Body of pancreas (tissue), 4 donors: ENCODE data around the gene SLX4IP. TPM values are rescaled to one million over a fixed set of nuclear protein-coding genes. Genes with fewer than 3 reads are reported as not detected.

ENCODE experiments used
- ATAC-seq: fragments of 150-250 bp; one replicate; pipeline ENCODE4 v1.9.1; 2016
- DNase-seq, 4 donors: peaks; one replicate each; pipeline ENCODE4 v3.0.0-alpha.2; 2019
- H3K27ac ChIP-seq, 4 donors: fragments of 200-600 bp; sonication (generic); 1 replicate in 3 of 4; 2 replicates in 1 of 4; pipeline versions ENCODE4 v1.5.1 to v1.6.1; 2016 to 2019; ENCODE audit warnings: mild to moderate bottlenecking in 1 of 4, mixed read lengths in 1 of 4, moderate library complexity in 1 of 4
- H3K27me3 ChIP-seq, 2 donors: fragments of 200-600 bp; sonication (generic); one replicate each; pipeline ENCODE4 v1.6.0; 2016; ENCODE audit warnings: mild to moderate bottlenecking in 1 of 2
- H3K36me3 ChIP-seq, 2 donors: fragments of 200-600 bp; sonication (generic); replicated peaks in 1 of 2; 2 replicates each; pipeline ENCODE4 v1.5.1; 2016; ENCODE audit warnings: low read depth in 2 of 2; ENCODE audit not compliant: insufficient read depth in 1 of 2
- H3K4me1 ChIP-seq: fragments of 200-600 bp; sonication (generic); one replicate; pipeline ENCODE4 v1.6.0; 2016
- H3K4me3 ChIP-seq, 2 donors: fragments of 200-600 bp; sonication (generic); 1 replicate in 1 of 2; 2 replicates in 1 of 2; pipeline ENCODE4 v1.5.1; 2016 to 2019
- H3K9me3 ChIP-seq, 3 donors: fragments of 200-600 bp; sonication (generic); 1 replicate in 2 of 3; 2 replicates in 1 of 3; pipeline ENCODE4 v1.5.1; 2016
- POLR2A ChIP-seq, 3 donors: fragments of 450-650 bp; IDR thresholded peaks; one replicate each; pipeline ENCODE4 v1.6.1; 2016; ENCODE audit warnings: antibody characterized with exemption in 3 of 3, mild to moderate bottlenecking in 2 of 3
- WGBS, 2 donors: methylation state at CpG; one replicate each; pipeline ENCODE4 v1.1.5; 2017; 5-methylcytosine and 5-hydroxymethylcytosine counted together
- intact Hi-C: fragments of 100-400 bp; cut with DNase I; formaldehyde crosslinking; loops from one replicate; pipeline ENCODE4 v1.15.1; 2023
- total RNA-seq, 2 donors: library from RNA; depleted of rRNA; stranded (reverse); fragments of >200 nt; gene quantifications; one replicate each; pipeline ENCODE4 v1.1.0, GENCODE V29; 2016
- TF ChIP-seq, protein P1 (sequence below), 7 experiments: fragments of 450-650 bp in 4 of 7; fragments of 200-600 bp in 3 of 7; sonication (generic) in 3 of 7; IDR thresholded peaks; one replicate each; pipeline ENCODE4 v1.5.1; 2016 to 2019; ENCODE audit warnings: antibody characterized with exemption in 7 of 7

SLX4IP gene
- total RNA-seq, 2 donors from 2014 or later: 4.3 to 4.7 TPM

DNA sequence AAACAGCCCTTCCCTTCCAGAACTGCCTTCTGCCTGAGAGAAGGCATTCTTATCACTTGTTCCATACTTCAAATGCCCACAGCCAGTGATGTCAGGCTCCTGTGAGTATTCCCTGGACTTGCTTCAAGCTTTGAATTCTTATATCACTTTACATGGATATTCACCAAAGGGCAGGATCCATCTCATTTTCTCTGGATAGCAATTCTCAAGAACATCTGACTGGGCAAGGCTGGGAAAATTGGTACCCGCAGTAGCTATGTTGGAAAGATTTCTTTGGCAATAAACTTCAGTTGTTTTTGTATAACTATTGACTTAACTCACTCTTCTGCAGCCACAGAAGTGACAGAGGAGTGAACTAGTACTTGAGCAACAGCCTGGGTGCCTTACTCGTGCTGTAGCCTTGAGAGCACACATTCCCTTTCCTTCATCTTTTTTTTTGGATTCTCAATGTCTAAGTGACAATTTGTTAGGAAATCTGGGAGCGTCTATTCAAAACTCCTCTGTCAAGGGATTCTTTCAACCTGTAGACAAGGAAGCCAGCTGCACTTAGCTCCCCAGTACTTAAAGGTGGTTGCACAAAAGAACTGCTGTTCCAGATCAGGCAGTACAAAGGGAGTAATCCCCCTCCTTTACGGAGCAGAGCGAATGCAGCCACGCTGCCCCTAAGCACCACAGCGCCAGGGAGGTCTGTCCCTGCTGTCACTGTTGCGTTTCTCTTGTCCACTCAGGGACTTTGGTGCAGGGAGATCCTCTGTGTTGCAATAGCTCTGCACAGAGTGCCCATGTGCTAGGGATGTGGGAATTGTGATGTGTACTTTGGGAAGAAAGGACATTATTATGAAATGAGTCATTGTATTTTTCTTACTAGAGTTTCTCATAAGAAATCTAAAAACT lies 169.1 kb downstream of the SLX4IP start:
- Histone ChIP-seq H3K27ac (no peak overlapping the region), H3K4me3 (no peak overlapping the region), H3K27me3 (no peaks in the 10 kb centered on the region), H3K4me1 (no peaks in the 10 kb centered on the region), H3K36me3 (no peaks in the 10 kb centered on the region), H3K9me3 (no peaks in the 10 kb centered on the region)
- 81 to 90% methylated on average over 7 to 8 of the region's 8 CpGs for WGBS, 2 donors
- TF ChIP-seq, protein P1, sequence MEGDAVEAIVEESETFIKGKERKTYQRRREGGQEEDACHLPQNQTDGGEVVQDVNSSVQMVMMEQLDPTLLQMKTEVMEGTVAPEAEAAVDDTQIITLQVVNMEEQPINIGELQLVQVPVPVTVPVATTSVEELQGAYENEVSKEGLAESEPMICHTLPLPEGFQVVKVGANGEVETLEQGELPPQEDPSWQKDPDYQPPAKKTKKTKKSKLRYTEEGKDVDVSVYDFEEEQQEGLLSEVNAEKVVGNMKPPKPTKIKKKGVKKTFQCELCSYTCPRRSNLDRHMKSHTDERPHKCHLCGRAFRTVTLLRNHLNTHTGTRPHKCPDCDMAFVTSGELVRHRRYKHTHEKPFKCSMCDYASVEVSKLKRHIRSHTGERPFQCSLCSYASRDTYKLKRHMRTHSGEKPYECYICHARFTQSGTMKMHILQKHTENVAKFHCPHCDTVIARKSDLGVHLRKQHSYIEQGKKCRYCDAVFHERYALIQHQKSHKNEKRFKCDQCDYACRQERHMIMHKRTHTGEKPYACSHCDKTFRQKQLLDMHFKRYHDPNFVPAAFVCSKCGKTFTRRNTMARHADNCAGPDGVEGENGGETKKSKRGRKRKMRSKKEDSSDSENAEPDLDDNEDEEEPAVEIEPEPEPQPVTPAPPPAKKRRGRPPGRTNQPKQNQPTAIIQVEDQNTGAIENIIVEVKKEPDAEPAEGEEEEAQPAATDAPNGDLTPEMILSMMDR (IDR thresholded peaks at IDR 0.05): no peak
- no peak for TF ChIP-seq POLR2A (IDR thresholded peaks at IDR 0.05)
- DNase-seq: peak in 3 of 4 donors; percentile 17 to 32 (median 32)
- intact Hi-C loops: no loop called here
- ATAC-seq: peak; percentile 73

DNA sequence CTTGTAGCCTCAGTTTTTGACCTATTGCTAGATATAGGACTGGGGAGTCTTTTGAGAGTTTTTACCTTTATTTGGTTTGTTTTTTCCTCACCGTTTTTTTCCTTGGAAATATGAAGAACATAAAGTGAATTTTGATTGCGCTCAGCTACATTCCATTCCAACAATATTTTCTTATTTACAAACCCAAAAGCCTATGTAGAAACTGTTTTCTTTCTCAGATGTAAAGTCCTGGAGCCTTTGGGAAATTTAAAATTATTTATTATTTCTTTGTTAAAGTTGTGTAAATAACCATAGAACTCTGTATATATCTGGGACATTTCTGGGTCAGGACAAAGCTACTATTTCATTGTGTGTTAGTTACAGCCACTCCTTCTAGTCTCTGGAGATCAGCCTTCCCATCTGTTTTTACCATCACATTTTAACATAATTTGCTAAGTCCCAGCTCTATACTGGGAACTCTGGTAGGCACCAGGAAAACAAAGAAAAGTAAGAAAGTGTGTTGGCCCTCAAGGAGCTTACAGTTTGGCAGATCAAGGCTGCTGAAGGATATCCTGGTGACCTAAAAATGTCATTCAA lies 169.8 kb downstream of the SLX4IP start:
- intact Hi-C loops: no loop called here
- Histone ChIP-seq H3K36me3 (no peaks in the 10 kb centered on the region), H3K4me1 (no peaks in the 10 kb centered on the region), H3K4me3 (no peak overlapping the region), H3K27ac (no peak overlapping the region), H3K27me3 (no peaks in the 10 kb centered on the region), H3K9me3 (no peaks in the 10 kb centered on the region)
- no peak for ATAC-seq
- DNase-seq: no peak
- WGBS, 2 donors: 90 to 98% methylated on average over 2 of the region's 2 CpGs
- TF ChIP-seq, protein P1 (IDR thresholded peaks at IDR 0.05): no peak

DNA sequence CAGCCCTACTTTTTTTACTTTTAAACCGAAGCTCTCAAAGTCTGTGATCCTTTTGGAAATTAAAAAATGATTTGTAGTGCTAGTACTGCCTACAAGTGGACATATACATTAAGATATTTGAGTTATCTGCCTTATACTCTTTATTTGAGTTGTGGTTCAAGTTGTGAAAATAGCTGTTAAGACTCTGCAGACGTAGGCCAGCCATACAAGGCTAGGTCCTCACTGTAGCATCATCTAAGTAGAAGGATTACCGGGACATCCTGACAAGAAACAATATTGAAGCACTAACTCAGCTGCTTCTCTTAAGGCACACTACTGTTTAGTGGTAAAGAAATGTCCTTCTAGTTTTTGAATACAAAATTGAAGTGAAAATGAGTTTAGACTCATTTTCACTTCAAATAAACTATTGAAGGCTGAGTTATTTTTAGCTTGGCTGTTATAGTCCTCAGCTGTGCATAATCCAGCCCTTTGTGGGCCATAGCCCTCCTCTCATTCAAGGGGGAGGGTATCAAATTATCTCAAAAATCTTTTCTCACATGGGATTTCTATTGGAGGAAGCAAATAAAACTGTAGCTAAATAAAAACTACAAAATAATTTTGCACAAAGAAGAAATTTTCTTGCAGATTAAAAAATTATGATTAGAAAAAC lies 170.6 kb downstream of the SLX4IP start:
- ATAC-seq (no peak), DNase-seq (no peak)
- WGBS, 2 donors: 89 to 90% methylated on average over 3 of the region's 3 CpGs
- Histone ChIP-seq H3K27me3 (no peaks in the 10 kb centered on the region), H3K27ac (no peak overlapping the region), H3K4me3 (no peak overlapping the region), H3K4me1 (no peaks in the 10 kb centered on the region), H3K36me3 (no peaks in the 10 kb centered on the region), H3K9me3 (no peaks in the 10 kb centered on the region)
- intact Hi-C loops: no loop called here
- TF ChIP-seq POLR2A (IDR thresholded peaks at IDR 0.05): no peak
- TF ChIP-seq, protein P1 (IDR thresholded peaks at IDR 0.05): no peak

DNA sequence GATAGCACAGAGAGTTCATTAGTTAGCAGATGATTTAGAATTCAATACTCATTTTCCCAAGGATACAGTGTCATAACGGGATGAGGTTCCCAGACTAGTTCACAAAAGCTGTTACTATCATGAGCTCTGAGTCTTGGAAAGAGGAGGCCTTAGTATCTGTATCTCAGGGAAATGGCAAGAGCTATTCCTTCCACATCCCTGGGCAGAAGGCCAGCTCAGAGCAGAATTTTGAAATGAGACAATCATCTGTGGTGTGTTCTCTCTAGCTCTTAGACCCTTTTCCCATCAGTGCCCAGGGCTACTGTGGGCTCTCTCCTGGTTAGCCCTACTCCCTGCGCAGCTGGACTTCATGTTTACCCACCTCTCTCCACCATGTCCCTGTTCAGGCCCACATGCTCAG lies 174.2 kb downstream of the SLX4IP start:
- DNase-seq (peak in 3 of 4 donors; percentile 30 to 49 (median 37)), ATAC-seq (peak; percentile 41)
- 90 to 91% methylated on average over 2 of the region's 2 CpGs for WGBS, 2 donors

More for the DNA sequence above, 174.2 kb downstream of the SLX4IP start:
- no peak for TF ChIP-seq POLR2A (IDR thresholded peaks at IDR 0.05)
- TF ChIP-seq, protein P1 (IDR thresholded peaks at IDR 0.05): no peak
- Histone ChIP-seq H3K27me3 (no peaks in the 10 kb centered on the region), H3K4me3 (no peak overlapping the region), H3K27ac (peak overlapping the region in 1 of 4 donors; percentile 42), H3K4me1 (no peaks in the 10 kb centered on the region), H3K9me3 (no peaks in the 10 kb centered on the region), H3K36me3 (no peaks in the 10 kb centered on the region)
- intact Hi-C loops: no loop called here
